ENCODE data around the gene RANBP17.

Gene RANBP17

GRCh38 chr5:170885809-170886208 is 24.0 kb downstream of the RANBP17 start:
- no peak for TF ChIP-seq CTCF (conservative IDR thresholded peaks at IDR 0.05)
- no peak overlapping the region for H3K27ac ChIP-seq

- no peak for TF ChIP-seq CTCF (conservative IDR thresholded peaks at IDR 0.05)
- no peak overlapping the region for H3K27ac ChIP-seq
These were observed 24.5 kb downstream of the RANBP17 start for GRCh38 chr5:170886210-170886894.

GRCh38 chr5:170892196-170892595 is 30.4 kb downstream of the RANBP17 start:
- TF ChIP-seq CTCF (conservative IDR thresholded peaks at IDR 0.05) = no peak
- no peak overlapping the region for H3K27ac ChIP-seq

- no peak overlapping the region for H3K27ac ChIP-seq
- TF ChIP-seq CTCF (conservative IDR thresholded peaks at IDR 0.05) = no peak
These were observed 32.8 kb downstream of the RANBP17 start for GRCh38 chr5:170894665-170895064.

- H3K27ac ChIP-seq = no peak overlapping the region
- TF ChIP-seq CTCF (conservative IDR thresholded peaks at IDR 0.05) = 0 out of 2 replicates have a peak, but pooled peaks have one; percentile 8
These were observed 35.0 kb downstream of the RANBP17 start for GRCh38 chr5:170896779-170897178.

GRCh38 chr5:170903075-170903474 is 41.3 kb downstream of the RANBP17 start:
- H3K27ac ChIP-seq = no peak overlapping the region
- no peak for TF ChIP-seq CTCF (conservative IDR thresholded peaks at IDR 0.05)

- TF ChIP-seq CTCF (conservative IDR thresholded peaks at IDR 0.05) = no peak
- H3K27ac ChIP-seq = no peak overlapping the region
These were observed 45.9 kb downstream of the RANBP17 start for GRCh38 chr5:170907758-170908157.
